RWPE2 (cell line): ENCODE data around the gene RAP1GDS1.
A peak's percentile ranks its signal among the peaks of the same experiment; 100 is the strongest.

Experiments used
- ATAC-seq: fragments of 200-7000 bp; cut with Tn5 transposase; 3 replicates; pipeline ENCODE4 v1.9.1; 2021; ENCODE audit warnings: low read depth
- DNase-seq: peaks from one replicate; pipeline ENCODE4 v3.0.0-alpha.2; 2020; ENCODE audit warnings: low spot score
- H3K27ac ChIP-seq: fragments of 450-650 bp; 2 replicates; pipeline ENCODE4 v1.5.1; 2017; ENCODE audit warnings: mild to moderate bottlenecking; ENCODE audit not compliant: poor library complexity, severe bottlenecking
- H3K27me3 ChIP-seq: fragments of 250-450 bp; sonication (Bioruptor Pico); 2 replicates; pipeline ENCODE4 v1.5.1; 2021; ENCODE audit warnings: mild to moderate bottlenecking, moderate library complexity; ENCODE audit not compliant: insufficient read depth, poor library complexity, severe bottlenecking
- H3K36me3 ChIP-seq: fragments of 250-450 bp; sonication (Bioruptor Pico); 2 replicates; pipeline ENCODE4 v1.5.1; 2020; ENCODE audit warnings: low read depth, mild to moderate bottlenecking, moderate library complexity
- H3K4me1 ChIP-seq: fragments of 250-450 bp; sonication (Bioruptor Pico); 2 replicates; pipeline ENCODE4 v1.5.1; 2021; ENCODE audit warnings: mild to moderate bottlenecking, moderate library complexity; ENCODE audit not compliant: insufficient read depth, poor library complexity, severe bottlenecking
- H3K4me3 ChIP-seq: fragments of 250-450 bp; sonication (Bioruptor Pico); 2 replicates; pipeline ENCODE4 v1.5.1; 2021; ENCODE audit warnings: mild to moderate bottlenecking, moderate library complexity; ENCODE audit not compliant: severe bottlenecking
- H3K9me3 ChIP-seq: fragments of 250-450 bp; sonication (Bioruptor Pico); 2 replicates; pipeline ENCODE4 v1.5.1; 2021; ENCODE audit warnings: mild to moderate bottlenecking, moderate library complexity; ENCODE audit not compliant: severe bottlenecking
- TF ChIP-seq, protein P1 (sequence below): fragments of 450-650 bp; IDR thresholded peaks from one replicate; pipeline ENCODE4 v1.5.1; 2017; ENCODE audit warnings: mild to moderate bottlenecking, moderate library complexity; ENCODE audit not compliant: poor library complexity, severe bottlenecking

RAP1GDS1 gene

DNA sequence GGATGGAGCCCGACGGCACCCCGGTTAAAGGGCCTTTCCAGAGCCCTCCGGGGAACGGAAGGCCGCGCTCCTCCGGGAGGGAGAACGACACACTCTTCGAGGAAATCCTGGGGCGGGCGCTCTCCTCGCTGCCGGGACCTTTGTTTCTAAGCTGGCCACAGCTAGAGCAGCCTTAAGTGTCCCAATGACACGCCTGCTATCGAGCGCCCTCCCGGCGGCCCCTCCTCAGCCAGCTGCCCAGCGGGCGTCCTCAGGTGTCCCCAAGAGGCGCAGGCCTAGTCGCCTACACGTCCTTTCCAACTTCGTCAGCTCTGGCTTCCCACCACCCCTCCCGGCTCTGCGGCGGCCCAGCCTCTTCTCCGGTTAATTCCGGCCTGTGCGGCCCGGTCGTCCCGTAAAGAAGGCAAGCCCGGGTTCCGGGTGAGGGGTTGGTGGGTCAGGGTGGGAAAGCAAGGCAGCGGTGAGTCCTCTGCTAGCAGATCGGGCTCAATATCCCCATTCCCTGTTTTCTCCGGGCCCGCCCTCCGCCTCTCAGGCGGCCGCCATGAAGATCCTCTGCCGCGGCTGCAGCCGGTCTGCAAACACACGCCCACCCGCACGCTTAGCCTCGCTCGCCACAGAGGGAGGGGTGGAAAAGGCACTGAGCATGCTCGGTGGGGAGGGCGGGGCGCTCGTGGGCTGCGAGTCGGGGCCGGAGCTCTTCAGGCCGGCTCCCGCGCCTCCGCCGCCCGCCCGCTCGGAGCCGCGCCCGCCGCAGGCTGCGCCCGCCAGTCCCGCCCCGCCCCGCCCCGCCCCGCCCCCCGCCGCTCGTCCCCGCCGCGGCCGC, at the start of gene RAP1GDS1:
Gene RAP1GDS1, plus strand, starts transcription at position 806 of the 826 bp plus-strand sequence. CDS start 182 bp downstream, outside the sequence.
- peaks cover 17% of the 10 kb centered on the region for H3K4me1 ChIP-seq
- peak within 1 kb of the TSS; percentile 81 for H3K27ac ChIP-seq
- ATAC-seq, result peak; percentile 82
- peak; percentile 92 for DNase-seq
- TF ChIP-seq, protein P1, sequence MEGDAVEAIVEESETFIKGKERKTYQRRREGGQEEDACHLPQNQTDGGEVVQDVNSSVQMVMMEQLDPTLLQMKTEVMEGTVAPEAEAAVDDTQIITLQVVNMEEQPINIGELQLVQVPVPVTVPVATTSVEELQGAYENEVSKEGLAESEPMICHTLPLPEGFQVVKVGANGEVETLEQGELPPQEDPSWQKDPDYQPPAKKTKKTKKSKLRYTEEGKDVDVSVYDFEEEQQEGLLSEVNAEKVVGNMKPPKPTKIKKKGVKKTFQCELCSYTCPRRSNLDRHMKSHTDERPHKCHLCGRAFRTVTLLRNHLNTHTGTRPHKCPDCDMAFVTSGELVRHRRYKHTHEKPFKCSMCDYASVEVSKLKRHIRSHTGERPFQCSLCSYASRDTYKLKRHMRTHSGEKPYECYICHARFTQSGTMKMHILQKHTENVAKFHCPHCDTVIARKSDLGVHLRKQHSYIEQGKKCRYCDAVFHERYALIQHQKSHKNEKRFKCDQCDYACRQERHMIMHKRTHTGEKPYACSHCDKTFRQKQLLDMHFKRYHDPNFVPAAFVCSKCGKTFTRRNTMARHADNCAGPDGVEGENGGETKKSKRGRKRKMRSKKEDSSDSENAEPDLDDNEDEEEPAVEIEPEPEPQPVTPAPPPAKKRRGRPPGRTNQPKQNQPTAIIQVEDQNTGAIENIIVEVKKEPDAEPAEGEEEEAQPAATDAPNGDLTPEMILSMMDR, result no peak
- H3K4me3 ChIP-seq, result peak within 1 kb of the TSS; percentile 82
- no peaks in the 10 kb centered on the region for H3K27me3 ChIP-seq
- H3K36me3 ChIP-seq, result peaks cover 8% of the 10 kb centered on the region; the same call in 1 of the 2 replicates
- no peaks in the 10 kb centered on the region for H3K9me3 ChIP-seq

DNA sequence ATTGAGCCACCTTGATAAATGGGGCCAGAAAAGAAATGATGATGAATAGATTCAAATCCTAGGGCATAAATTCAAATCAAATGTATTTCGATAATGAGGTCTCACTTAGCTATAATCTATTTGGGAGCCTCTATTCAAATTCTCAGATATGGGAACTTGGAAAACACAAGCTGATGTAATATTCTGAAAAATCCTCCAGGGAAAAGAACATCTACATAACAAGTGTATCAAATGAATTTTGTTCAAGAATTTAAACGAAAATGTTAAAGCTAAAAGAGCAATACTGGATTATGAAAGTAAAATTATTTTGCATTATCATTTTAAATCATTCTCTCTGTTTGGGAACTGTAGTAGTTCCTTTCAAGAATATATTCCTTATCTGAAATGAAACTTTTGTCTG, 38.9 kb upstream of the RAP1GDS1 start:
- Histone ChIP-seq H3K36me3 (no peaks in the 10 kb centered on the region), H3K27ac (no peak overlapping the region), H3K9me3 (no peaks in the 10 kb centered on the region), H3K27me3 (no peaks in the 10 kb centered on the region), H3K4me3 (no peak overlapping the region), H3K4me1 (no peaks in the 10 kb centered on the region)
- TF ChIP-seq, protein P1, result no peak
- DNase-seq (no peak), ATAC-seq (no peak)

GRCh38 chr4:98226396-98226795, 34.8 kb upstream of the RAP1GDS1 start:
- TF ChIP-seq, protein P1, result no peak
- Histone ChIP-seq H3K9me3 (no peaks in the 10 kb centered on the region), H3K36me3 (no peaks in the 10 kb centered on the region), H3K4me3 (no peak overlapping the region), H3K27ac (no peak overlapping the region), H3K4me1 (no peaks in the 10 kb centered on the region), H3K27me3 (no peaks in the 10 kb centered on the region)
- ATAC-seq (no peak), DNase-seq (no peak)

- Histone ChIP-seq H3K4me1 (no peaks in the 10 kb centered on the region), H3K27ac (no peak overlapping the region), H3K4me3 (no peak overlapping the region), H3K36me3 (no peaks in the 10 kb centered on the region), H3K27me3 (no peaks in the 10 kb centered on the region), H3K9me3 (peaks cover 2% of the 10 kb centered on the region)
- DNase-seq, result no peak
- ATAC-seq, result no peak
- TF ChIP-seq, protein P1, result no peak
Observed at GRCh38 chr4:98230961-98231360, 30.2 kb upstream of the RAP1GDS1 start.

- Histone ChIP-seq H3K4me1 (no peaks in the 10 kb centered on the region), H3K27ac (no peak overlapping the region), H3K4me3 (no peak overlapping the region), H3K36me3 (no peaks in the 10 kb centered on the region), H3K27me3 (no peaks in the 10 kb centered on the region), H3K9me3 (peaks cover 2% of the 10 kb centered on the region)
- ATAC-seq (no peak), DNase-seq (no peak)
- TF ChIP-seq, protein P1, result no peak
Observed at GRCh38 chr4:98232202-98232601, 29.0 kb upstream of the RAP1GDS1 start.
